ENCODE results near the gene PLEKHS1.

DNA sequence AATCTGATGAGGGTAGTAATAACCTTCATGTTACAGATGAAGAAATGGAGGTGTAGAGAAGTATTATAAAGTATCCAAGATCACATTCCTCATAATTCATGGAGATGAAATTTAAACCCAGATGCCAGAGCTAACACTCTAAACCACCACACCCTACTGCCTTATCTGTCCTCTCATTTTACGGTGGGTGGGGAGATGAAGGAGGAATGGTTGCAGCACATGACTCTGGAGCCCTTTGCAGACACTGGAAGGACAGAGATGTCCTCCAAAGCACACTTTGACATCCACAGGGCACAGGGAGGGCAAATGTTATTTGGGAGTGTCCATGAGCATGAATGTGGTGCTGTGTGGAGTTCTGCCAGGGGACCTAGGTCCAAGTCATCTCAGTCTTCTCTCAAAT, 1.1 kb downstream of the PLEKHS1 start:
- TF ChIP-seq, protein P1, sequence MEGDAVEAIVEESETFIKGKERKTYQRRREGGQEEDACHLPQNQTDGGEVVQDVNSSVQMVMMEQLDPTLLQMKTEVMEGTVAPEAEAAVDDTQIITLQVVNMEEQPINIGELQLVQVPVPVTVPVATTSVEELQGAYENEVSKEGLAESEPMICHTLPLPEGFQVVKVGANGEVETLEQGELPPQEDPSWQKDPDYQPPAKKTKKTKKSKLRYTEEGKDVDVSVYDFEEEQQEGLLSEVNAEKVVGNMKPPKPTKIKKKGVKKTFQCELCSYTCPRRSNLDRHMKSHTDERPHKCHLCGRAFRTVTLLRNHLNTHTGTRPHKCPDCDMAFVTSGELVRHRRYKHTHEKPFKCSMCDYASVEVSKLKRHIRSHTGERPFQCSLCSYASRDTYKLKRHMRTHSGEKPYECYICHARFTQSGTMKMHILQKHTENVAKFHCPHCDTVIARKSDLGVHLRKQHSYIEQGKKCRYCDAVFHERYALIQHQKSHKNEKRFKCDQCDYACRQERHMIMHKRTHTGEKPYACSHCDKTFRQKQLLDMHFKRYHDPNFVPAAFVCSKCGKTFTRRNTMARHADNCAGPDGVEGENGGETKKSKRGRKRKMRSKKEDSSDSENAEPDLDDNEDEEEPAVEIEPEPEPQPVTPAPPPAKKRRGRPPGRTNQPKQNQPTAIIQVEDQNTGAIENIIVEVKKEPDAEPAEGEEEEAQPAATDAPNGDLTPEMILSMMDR (IDR thresholded peaks at IDR 0.05) = no peak
- TF ChIP-seq POLR2A (IDR thresholded peaks at IDR 0.05) = no peak

All from lower leg skin (tissue), 3 donors.